ENCODE data around the gene FGFR4.
A peak's percentile ranks its signal among the peaks of the same experiment; 100 is the strongest.

FGFR4 gene

GRCh38 chr5:177084175-177084574 lies 2.5 kb upstream of the FGFR4 start:
- H3K4me2 ChIP-seq (ENCODE audit: low read length): no peak overlapping the region
- no peak overlapping the region for H3K27ac ChIP-seq (ENCODE audit: low read length)
- no peak for TF ChIP-seq EZH2phosphoT487 (IDR thresholded peaks at IDR 0.05; ENCODE audit: low read depth)
- no peak for TF ChIP-seq CTCF (IDR thresholded peaks at IDR 0.05; ENCODE audit: low read depth, low read length)
- H3K79me2 ChIP-seq (ENCODE audit: low read length): no peaks in the 10 kb centered on the region
- no peaks in the 10 kb centered on the region for H3K9me3 ChIP-seq (ENCODE audit: insufficient read depth, low read length)
- H3K9ac ChIP-seq (ENCODE audit: low read length): no peak overlapping the region
- no peaks in the 10 kb centered on the region for H4K20me1 ChIP-seq (ENCODE audit: insufficient read depth, low read length)
- H3K36me3 ChIP-seq (replicated peaks; ENCODE audit: low read depth, low read length): no peaks in the 10 kb centered on the region
- H3K4me3 ChIP-seq (ENCODE audit: low read length): no peak overlapping the region
- no peak overlapping the region for H2AFZ ChIP-seq (ENCODE audit: low read depth, low read length)
- H3K27me3 ChIP-seq (ENCODE audit: low read depth, low read length): peaks cover 22% of the 10 kb centered on the region
- H3K4me1 ChIP-seq (ENCODE audit: low read length): 0 out of 2 replicates have a peak, but pooled peaks cover 5% of the 10 kb centered on the region

DNA sequence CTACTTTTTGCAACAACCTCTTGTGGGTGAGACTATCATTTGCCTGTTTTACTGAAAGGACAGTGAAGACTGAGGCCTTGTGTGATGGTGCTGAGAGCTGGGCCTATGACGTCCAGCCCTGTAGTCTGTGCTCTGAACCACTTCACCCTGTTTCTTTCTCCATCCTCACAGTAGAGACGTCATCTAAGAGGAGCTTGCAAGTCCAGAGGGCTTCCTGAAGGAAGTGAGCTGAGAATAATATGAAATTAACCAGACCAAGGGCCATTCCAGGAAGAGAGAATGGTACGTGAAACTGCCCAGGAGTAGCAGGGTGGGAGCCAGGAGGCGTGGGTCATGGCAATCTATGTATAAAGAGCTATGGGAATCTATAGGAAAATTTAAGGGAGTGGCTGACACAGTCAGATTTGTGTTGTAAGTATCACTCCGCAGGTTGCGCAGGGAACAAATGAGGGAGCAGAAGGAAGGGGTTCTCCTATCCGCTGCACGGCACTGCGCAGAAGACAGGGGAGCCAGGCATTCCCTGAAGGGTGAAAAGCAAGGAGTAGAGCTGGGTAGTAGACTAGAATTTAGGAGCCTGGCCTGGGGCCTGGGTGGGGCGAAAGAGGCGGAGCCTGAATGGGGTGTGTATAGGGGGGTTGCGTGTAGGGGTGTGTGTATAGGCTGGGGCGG lies 596 bp upstream of the FGFR4 start:
- Histone ChIP-seq H3K9me3 (ENCODE audit: insufficient read depth, low read length) (no peaks in the 10 kb centered on the region), H4K20me1 (ENCODE audit: insufficient read depth, low read length) (no peaks in the 10 kb centered on the region), H3K4me2 (ENCODE audit: low read length) (peak overlapping the region; percentile 20), H3K79me2 (ENCODE audit: low read length) (no peaks in the 10 kb centered on the region), H3K4me3 (ENCODE audit: low read length) (peak overlapping the region; percentile 39; the same call in 1 of the 2 replicates), H2AFZ (ENCODE audit: low read depth, low read length) (no peak overlapping the region), H3K27ac (ENCODE audit: low read length) (no peak overlapping the region), H3K4me1 (ENCODE audit: low read length) (0 out of 2 replicates have a peak, but pooled peaks cover 5% of the 10 kb centered on the region), H3K36me3 (replicated peaks; ENCODE audit: low read depth, low read length) (no peaks in the 10 kb centered on the region), H3K27me3 (ENCODE audit: low read depth, low read length) (peaks cover 27% of the 10 kb centered on the region), H3K9ac (ENCODE audit: low read length) (no peak overlapping the region)
- TF ChIP-seq CTCF (IDR thresholded peaks at IDR 0.05; ENCODE audit: low read depth, low read length) (no peak), EZH2phosphoT487 (IDR thresholded peaks at IDR 0.05; ENCODE audit: low read depth) (no peak)

DNA sequence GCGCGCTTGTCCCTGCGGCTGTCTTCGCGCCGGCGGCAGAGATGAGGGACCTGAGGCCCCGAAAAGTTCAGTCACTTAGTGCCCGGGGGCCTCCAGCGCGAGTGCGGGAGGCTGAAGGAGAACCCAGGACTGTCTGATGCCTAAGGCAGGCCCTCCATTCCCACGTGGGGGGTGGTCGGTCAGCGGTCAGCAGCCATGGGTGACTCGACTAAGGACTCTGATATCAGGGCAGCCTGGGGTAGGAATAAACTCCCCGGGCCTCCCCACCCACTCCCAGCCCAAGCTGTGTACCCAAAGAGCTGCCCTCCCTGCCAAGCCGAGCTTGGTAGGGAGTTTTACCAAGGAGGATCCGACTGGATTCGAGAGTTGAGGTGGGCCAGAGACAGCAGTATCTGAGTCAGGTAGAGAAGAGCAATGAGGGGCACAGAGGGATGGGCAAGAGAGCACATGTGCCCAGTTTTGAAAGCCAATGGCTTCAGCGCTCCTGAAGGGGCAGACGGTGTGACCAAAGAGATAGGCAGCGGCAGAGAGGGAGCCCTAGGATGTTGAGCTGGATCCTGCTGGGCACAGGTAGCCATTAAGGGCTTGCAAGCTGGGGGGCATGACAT lies 787 bp downstream of the FGFR4 start:
- TF ChIP-seq EZH2phosphoT487 (IDR thresholded peaks at IDR 0.05; ENCODE audit: low read depth): no peak
- no peak for TF ChIP-seq CTCF (IDR thresholded peaks at IDR 0.05; ENCODE audit: low read depth, low read length)
- no peaks in the 10 kb centered on the region for H3K9me3 ChIP-seq (ENCODE audit: insufficient read depth, low read length)
- H3K79me2 ChIP-seq (ENCODE audit: low read length): no peaks in the 10 kb centered on the region
- peaks cover 27% of the 10 kb centered on the region for H3K27me3 ChIP-seq (ENCODE audit: low read depth, low read length)
- H3K36me3 ChIP-seq (replicated peaks; ENCODE audit: low read depth, low read length): no peaks in the 10 kb centered on the region
- H3K27ac ChIP-seq (ENCODE audit: low read length): no peak overlapping the region
- H3K4me2 ChIP-seq (ENCODE audit: low read length): peak overlapping the region; percentile 71
- no peaks in the 10 kb centered on the region for H4K20me1 ChIP-seq (ENCODE audit: insufficient read depth, low read length)
- H3K4me1 ChIP-seq (ENCODE audit: low read length): 0 out of 2 replicates have a peak, but pooled peaks cover 5% of the 10 kb centered on the region
- peak overlapping the region; percentile 36; the same call in 1 of the 2 replicates for H2AFZ ChIP-seq (ENCODE audit: low read depth, low read length)
- H3K4me3 ChIP-seq (ENCODE audit: low read length): peak overlapping the region; percentile 77
- no peak overlapping the region for H3K9ac ChIP-seq (ENCODE audit: low read length)

- Histone ChIP-seq H3K4me2 (ENCODE audit: low read length) (no peak overlapping the region), H3K9me3 (ENCODE audit: insufficient read depth, low read length) (no peaks in the 10 kb centered on the region)
Observed at GRCh38 chr5:177089127-177089526, 2.4 kb downstream of the FGFR4 start.

More at GRCh38 chr5:177089127-177089526, 2.4 kb downstream of the FGFR4 start:
- Histone ChIP-seq H3K36me3 (replicated peaks; ENCODE audit: low read depth, low read length) (no peaks in the 10 kb centered on the region), H3K4me1 (ENCODE audit: low read length) (0 out of 2 replicates have a peak, but pooled peaks cover 5% of the 10 kb centered on the region), H3K4me3 (ENCODE audit: low read length) (no peak overlapping the region), H4K20me1 (ENCODE audit: insufficient read depth, low read length) (no peaks in the 10 kb centered on the region), H3K27ac (ENCODE audit: low read length) (no peak overlapping the region), H3K27me3 (ENCODE audit: low read depth, low read length) (peaks cover 19% of the 10 kb centered on the region), H2AFZ (ENCODE audit: low read depth, low read length) (no peak overlapping the region), H3K79me2 (ENCODE audit: low read length) (no peaks in the 10 kb centered on the region), H3K9ac (ENCODE audit: low read length) (no peak overlapping the region)
- TF ChIP-seq CTCF (IDR thresholded peaks at IDR 0.05; ENCODE audit: low read depth, low read length) (no peak), EZH2phosphoT487 (IDR thresholded peaks at IDR 0.05; ENCODE audit: low read depth) (no peak)
